HG03520 (cell line): Measurements from ENCODE around the gene PRICKLE2.

Experiments
- ATAC-seq: cut with Tn5 transposase; IDR thresholded peaks from one replicate; pipeline ENCODE4 v1.9.1; 2021; ENCODE audit warnings: mild to moderate bottlenecking, moderate library complexity; ENCODE audit not compliant: unreplicated experiment

Gene PRICKLE2

GRCh38 chr3:64254443-64254842 is 29.2 kb upstream of the PRICKLE2 start:
- no peak for ATAC-seq

GRCh38 chr3:64253689-64254088 is 28.4 kb upstream of the PRICKLE2 start:
- no peak for ATAC-seq

- no peak for ATAC-seq
Observed at GRCh38 chr3:64251019-64251418, 25.8 kb upstream of the PRICKLE2 start.

- no peak for ATAC-seq
Observed at GRCh38 chr3:64247991-64248646, 22.9 kb upstream of the PRICKLE2 start.

GRCh38 chr3:64244011-64244942 is 19.0 kb upstream of the PRICKLE2 start:
- no peak for ATAC-seq

- ATAC-seq = no peak
Observed at GRCh38 chr3:64242435-64242834, 17.2 kb upstream of the PRICKLE2 start.

GRCh38 chr3:64240959-64241358 is 15.7 kb upstream of the PRICKLE2 start:
- ATAC-seq = no peak

GRCh38 chr3:64240396-64240795 is 15.1 kb upstream of the PRICKLE2 start:
- no peak for ATAC-seq

GRCh38 chr3:64239841-64240240 is 14.6 kb upstream of the PRICKLE2 start:
- ATAC-seq = no peak

- ATAC-seq = no peak
Observed at GRCh38 chr3:64238971-64239667, 13.9 kb upstream of the PRICKLE2 start.

GRCh38 chr3:64237083-64237482 is 11.8 kb upstream of the PRICKLE2 start:
- ATAC-seq = no peak

GRCh38 chr3:64235605-64236004 is 10.3 kb upstream of the PRICKLE2 start:
- no peak for ATAC-seq

- no peak for ATAC-seq
Observed at GRCh38 chr3:64234571-64234970, 9.3 kb upstream of the PRICKLE2 start.

- no peak for ATAC-seq
Observed at GRCh38 chr3:64232821-64233220, 7.6 kb upstream of the PRICKLE2 start.

- ATAC-seq = no peak
Observed at GRCh38 chr3:64229903-64230302, 4.6 kb upstream of the PRICKLE2 start.

GRCh38 chr3:64228110-64228509 is 2.8 kb upstream of the PRICKLE2 start:
- ATAC-seq = no peak

- ATAC-seq = no peak
Observed at GRCh38 chr3:64226730-64227129, 1.5 kb upstream of the PRICKLE2 start.

- ATAC-seq = no peak
Observed at GRCh38 chr3:64225695-64226499, 631 bp upstream of the PRICKLE2 start.

GRCh38 chr3:64223791-64224745 is 1.2 kb downstream of the PRICKLE2 start:
- no peak for ATAC-seq
